Epithelial cell of esophagus (primary cell): ENCODE data around the gene TLR6.

Source experiments
- DNase-seq: peaks from one replicate; pipeline ENCODE4 v3.0.0; 2010; ENCODE audit warnings: low read depth
- H3K4me3 ChIP-seq: 2 replicates; pipeline ENCODE4 v1.5.1; 2011; ENCODE audit warnings: mild to moderate bottlenecking, low read length, control low read depth
- CTCF ChIP-seq: IDR thresholded peaks from 2 replicates; pipeline ENCODE4 v1.5.1; 2011; ENCODE audit warnings: low read depth, mild to moderate bottlenecking, low read length, control low read depth, inconsistent platforms; ENCODE audit not compliant: insufficient read depth; ENCODE audit errors: missing control alignments

Gene TLR6

GRCh38 chr4:38791010-38791409 is 65.6 kb downstream of the TLR6 start:
- H3K4me3 ChIP-seq: no peak overlapping the region
- no peak for DNase-seq
- TF ChIP-seq CTCF: no peak

- no peak for TF ChIP-seq CTCF
- DNase-seq: peak; percentile 91
- H3K4me3 ChIP-seq: no peak overlapping the region
Measured at GRCh38 chr4:38788317-38788716, 68.3 kb downstream of the TLR6 start.

GRCh38 chr4:38787693-38788092 is 68.9 kb downstream of the TLR6 start:
- TF ChIP-seq CTCF: no peak
- no peak overlapping the region for H3K4me3 ChIP-seq
- no peak for DNase-seq

- DNase-seq: no peak
- no peak overlapping the region for H3K4me3 ChIP-seq
- no peak for TF ChIP-seq CTCF
Measured at GRCh38 chr4:38785901-38786402, 70.7 kb downstream of the TLR6 start.

- TF ChIP-seq CTCF: no peak
- H3K4me3 ChIP-seq: no peak overlapping the region
- DNase-seq: peak; percentile 70
Measured at GRCh38 chr4:38785041-38785790, 71.4 kb downstream of the TLR6 start.

GRCh38 chr4:38784141-38784540 is 72.5 kb downstream of the TLR6 start:
- TF ChIP-seq CTCF: no peak
- no peak for DNase-seq
- H3K4me3 ChIP-seq: no peak overlapping the region

GRCh38 chr4:38783109-38783460 is 73.5 kb downstream of the TLR6 start:
- H3K4me3 ChIP-seq: no peak overlapping the region
- TF ChIP-seq CTCF: no peak
- no peak for DNase-seq
